K562 (cell line): Measurements from ENCODE around the gene P4HB. TPM values are rescaled to one million over a fixed set of nuclear protein-coding genes. Genes with fewer than 3 reads are reported as not detected.

Experiments
- CBX3 ChIP-seq, 2 experiments: IDR thresholded peaks; 1 replicate in 1 of 2; 2 replicates in 1 of 2; pipeline ENCODE4 v1.6.1; 2012; ENCODE audit warnings: inconsistent platforms in 2 of 2, low read length in 2 of 2, borderline replicate concordance in 1 of 2, control low read depth in 1 of 2
- CCNT2 ChIP-seq: IDR thresholded peaks from 2 replicates; pipeline ENCODE4 v1.6.1; 2011; ENCODE audit warnings: borderline replicate concordance, low read depth, mild to moderate bottlenecking, moderate library complexity, mixed read lengths, low read length; ENCODE audit not compliant: insufficient read length; ENCODE audit errors: extremely low read depth
- E2F5 ChIP-seq: sonication (generic); formaldehyde crosslinking; IDR thresholded peaks from 2 replicates; pipeline ENCODE4 v1.8.0; 2022; ENCODE audit warnings: mild to moderate bottlenecking, missing genetic modification reagents
- MXI1 ChIP-seq: IDR thresholded peaks from 2 replicates; pipeline ENCODE4 v1.6.1; 2011; ENCODE audit warnings: low read depth, mild to moderate bottlenecking, improper control_type of control experiment, low read length
- RBM22 ChIP-seq: fragments of 200-400 bp; formaldehyde crosslinking; IDR thresholded peaks from 2 replicates; pipeline ENCODE4 v1.6.1; 2018; ENCODE audit warnings: low read length, low read depth; ENCODE audit not compliant: poor library complexity, severe bottlenecking
- RFX5 ChIP-seq: IDR thresholded peaks from 2 replicates; pipeline ENCODE4 v1.6.1; 2011; ENCODE audit warnings: low read depth, mild to moderate bottlenecking, improper control_type of control experiment, low read length
- SAFB ChIP-seq: fragments of 200-400 bp; formaldehyde crosslinking; IDR thresholded peaks from 2 replicates; pipeline ENCODE4 v1.6.1; 2017; ENCODE audit warnings: low read depth, low read length, borderline replicate concordance
- TCF7 ChIP-seq: sonication (generic); IDR thresholded peaks from 2 replicates; pipeline ENCODE4 v1.6.1; 2016; ENCODE audit warnings: antibody characterized with exemption, borderline replicate concordance
- U2AF1 ChIP-seq: fragments of 200-400 bp; formaldehyde crosslinking; optimal IDR thresholded peaks from 2 replicates; pipeline ENCODE3; 2017; ENCODE audit warnings: mild to moderate bottlenecking, low read depth, low read length, moderate library complexity
- ZFP36 ChIP-seq: fragments of 150-350 bp; IDR thresholded peaks from 2 replicates; pipeline ENCODE4 v1.6.1; 2018; ENCODE audit warnings: low read length, low read depth; ENCODE audit not compliant: partially characterized antibody
- ZNF253 ChIP-seq: fragments of 250-450 bp; sonication (Bioruptor Pico); conservative IDR thresholded peaks from 2 replicates; pipeline ENCODE4 v1.6.1; 2021; ENCODE audit warnings: mild to moderate bottlenecking
- ZNF830 ChIP-seq: fragments of 250-450 bp; sonication (Bioruptor Pico); IDR thresholded peaks from 2 replicates; pipeline ENCODE4 v1.5.0; 2021; ENCODE audit warnings: mild to moderate bottlenecking
- polyA plus RNA-seq, 8 experiments: library from polyadenylated mRNA; depleted of rRNA in 4 of 8; stranded (reverse) in 5 of 8; unstranded in 3 of 8; fragments of >200 nt; fragmentation: Nextera tagmentation in 2 of 8; fragmentation: Illumina TruSeq in 1 of 8; extraction: Ambion mirVana in 2 of 8; extraction: Trizol in 1 of 8; gene quantifications; 2 replicates each; pipeline versions ENCODE4 v1.2.1 to v1.2.3, GENCODE V29; 2011 to 2014; ENCODE audit warnings: inconsistent platforms in 1 of 8, missing spikeins in 1 of 8
- total RNA-seq, 7 experiments: library from RNA; depleted of rRNA in 6 of 7; stranded (reverse); fragments of >200 nt in 6 of 7; fragmentation: Illumina TruSeq in 2 of 7; extraction: Trizol in 2 of 7; gene quantifications; 2 replicates each; pipeline versions ENCODE4 v1.2.1 to v1.2.3, GENCODE V29; 2011 to 2021; ENCODE audit warnings: low replicate concordance in 1 of 7
- TF ChIP-seq, protein P1 (sequence below): fragments of 450-650 bp; formaldehyde crosslinking; conservative IDR thresholded peaks from 2 replicates; pipeline ENCODE4 v1.4.0; 2022; ENCODE audit warnings: mild to moderate bottlenecking, missing genetic modification characterization
- TF ChIP-seq, protein P2 (sequence below), 3 experiments: IDR thresholded peaks in 2 of 3; conservative IDR thresholded peaks in 1 of 3; 2 replicates each; pipeline ENCODE4 v1.5.1; 2011 to 2012; ENCODE audit warnings: low read length in 3 of 3, mild to moderate bottlenecking in 3 of 3, control low read depth in 2 of 3, improper control_type of control experiment in 1 of 3, inconsistent platforms in 1 of 3, low read depth in 1 of 3, mixed read lengths in 1 of 3, moderate library complexity in 1 of 3; ENCODE audit not compliant: insufficient read depth in 2 of 3
- TF ChIP-seq, protein P3 (sequence below): sonication (generic); formaldehyde crosslinking; IDR thresholded peaks from 2 replicates; pipeline ENCODE4 v1.8.1; 2023; ENCODE audit warnings: mild to moderate bottlenecking, missing genetic modification reagents
- TF ChIP-seq, protein P4 (sequence below): sonication (generic); formaldehyde crosslinking; IDR thresholded peaks from 2 replicates; pipeline ENCODE4 v1.8.0; 2022; ENCODE audit warnings: mild to moderate bottlenecking, missing genetic modification reagents, borderline replicate concordance
- TF ChIP-seq, protein P5 (sequence below): sonication (generic); formaldehyde crosslinking; IDR thresholded peaks from 2 replicates; pipeline ENCODE4 v1.9.0; 2022; ENCODE audit warnings: mild to moderate bottlenecking, missing genetic modification reagents

The P4HB gene
- total and polyA plus RNA-seq, 9 of the 15 experiments (the other 6 are each of a cell fraction or from before 2014, with no cell fraction given) = 4.4 to 645 (median 325) TPM

- TF ChIP-seq, protein P1, sequence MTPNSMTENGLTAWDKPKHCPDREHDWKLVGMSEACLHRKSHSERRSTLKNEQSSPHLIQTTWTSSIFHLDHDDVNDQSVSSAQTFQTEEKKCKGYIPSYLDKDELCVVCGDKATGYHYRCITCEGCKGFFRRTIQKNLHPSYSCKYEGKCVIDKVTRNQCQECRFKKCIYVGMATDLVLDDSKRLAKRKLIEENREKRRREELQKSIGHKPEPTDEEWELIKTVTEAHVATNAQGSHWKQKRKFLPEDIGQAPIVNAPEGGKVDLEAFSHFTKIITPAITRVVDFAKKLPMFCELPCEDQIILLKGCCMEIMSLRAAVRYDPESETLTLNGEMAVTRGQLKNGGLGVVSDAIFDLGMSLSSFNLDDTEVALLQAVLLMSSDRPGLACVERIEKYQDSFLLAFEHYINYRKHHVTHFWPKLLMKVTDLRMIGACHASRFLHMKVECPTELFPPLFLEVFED (CRISPR knock-in tag) = no peak
- TF ChIP-seq CCNT2 = peak; percentile 27
- no peak for TF ChIP-seq RFX5
- TF ChIP-seq TCF7 = no peak
- peak; percentile 89 for TF ChIP-seq RBM22
- no peak for TF ChIP-seq MXI1
- TF ChIP-seq ZFP36 = no peak
- no peak for TF ChIP-seq ZNF830 (CRISPR knock-in tag)
- TF ChIP-seq CBX3 (IDR thresholded peaks at IDR 0.05; ENCODE audit: borderline replicate concordance in 1 of 2, low read length in 2 of 2) = no peak
- TF ChIP-seq, protein P2, sequence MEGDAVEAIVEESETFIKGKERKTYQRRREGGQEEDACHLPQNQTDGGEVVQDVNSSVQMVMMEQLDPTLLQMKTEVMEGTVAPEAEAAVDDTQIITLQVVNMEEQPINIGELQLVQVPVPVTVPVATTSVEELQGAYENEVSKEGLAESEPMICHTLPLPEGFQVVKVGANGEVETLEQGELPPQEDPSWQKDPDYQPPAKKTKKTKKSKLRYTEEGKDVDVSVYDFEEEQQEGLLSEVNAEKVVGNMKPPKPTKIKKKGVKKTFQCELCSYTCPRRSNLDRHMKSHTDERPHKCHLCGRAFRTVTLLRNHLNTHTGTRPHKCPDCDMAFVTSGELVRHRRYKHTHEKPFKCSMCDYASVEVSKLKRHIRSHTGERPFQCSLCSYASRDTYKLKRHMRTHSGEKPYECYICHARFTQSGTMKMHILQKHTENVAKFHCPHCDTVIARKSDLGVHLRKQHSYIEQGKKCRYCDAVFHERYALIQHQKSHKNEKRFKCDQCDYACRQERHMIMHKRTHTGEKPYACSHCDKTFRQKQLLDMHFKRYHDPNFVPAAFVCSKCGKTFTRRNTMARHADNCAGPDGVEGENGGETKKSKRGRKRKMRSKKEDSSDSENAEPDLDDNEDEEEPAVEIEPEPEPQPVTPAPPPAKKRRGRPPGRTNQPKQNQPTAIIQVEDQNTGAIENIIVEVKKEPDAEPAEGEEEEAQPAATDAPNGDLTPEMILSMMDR (IDR thresholded peaks at IDR 0.05 in 2 of 3, conservative IDR thresholded peaks at IDR 0.05 in 1 of 3; ENCODE audit: insufficient read depth in 2 of 3, low read depth in 1 of 3, low read length in 3 of 3) = peak; percentile 74 to 93 (median 90)
- TF ChIP-seq, protein P3, sequence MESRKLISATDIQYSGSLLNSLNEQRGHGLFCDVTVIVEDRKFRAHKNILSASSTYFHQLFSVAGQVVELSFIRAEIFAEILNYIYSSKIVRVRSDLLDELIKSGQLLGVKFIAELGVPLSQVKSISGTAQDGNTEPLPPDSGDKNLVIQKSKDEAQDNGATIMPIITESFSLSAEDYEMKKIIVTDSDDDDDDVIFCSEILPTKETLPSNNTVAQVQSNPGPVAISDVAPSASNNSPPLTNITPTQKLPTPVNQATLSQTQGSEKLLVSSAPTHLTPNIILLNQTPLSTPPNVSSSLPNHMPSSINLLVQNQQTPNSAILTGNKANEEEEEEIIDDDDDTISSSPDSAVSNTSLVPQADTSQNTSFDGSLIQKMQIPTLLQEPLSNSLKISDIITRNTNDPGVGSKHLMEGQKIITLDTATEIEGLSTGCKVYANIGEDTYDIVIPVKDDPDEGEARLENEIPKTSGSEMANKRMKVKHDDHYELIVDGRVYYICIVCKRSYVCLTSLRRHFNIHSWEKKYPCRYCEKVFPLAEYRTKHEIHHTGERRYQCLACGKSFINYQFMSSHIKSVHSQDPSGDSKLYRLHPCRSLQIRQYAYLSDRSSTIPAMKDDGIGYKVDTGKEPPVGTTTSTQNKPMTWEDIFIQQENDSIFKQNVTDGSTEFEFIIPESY (CRISPR knock-in tag) = no peak
- no peak for TF ChIP-seq U2AF1
- TF ChIP-seq SAFB = peak; percentile 42; the same call in 1 of the 2 replicates
- no peak for TF ChIP-seq ZNF253 (CRISPR knock-in tag)
- TF ChIP-seq E2F5 (CRISPR knock-in tag) = no peak
- TF ChIP-seq, protein P4, sequence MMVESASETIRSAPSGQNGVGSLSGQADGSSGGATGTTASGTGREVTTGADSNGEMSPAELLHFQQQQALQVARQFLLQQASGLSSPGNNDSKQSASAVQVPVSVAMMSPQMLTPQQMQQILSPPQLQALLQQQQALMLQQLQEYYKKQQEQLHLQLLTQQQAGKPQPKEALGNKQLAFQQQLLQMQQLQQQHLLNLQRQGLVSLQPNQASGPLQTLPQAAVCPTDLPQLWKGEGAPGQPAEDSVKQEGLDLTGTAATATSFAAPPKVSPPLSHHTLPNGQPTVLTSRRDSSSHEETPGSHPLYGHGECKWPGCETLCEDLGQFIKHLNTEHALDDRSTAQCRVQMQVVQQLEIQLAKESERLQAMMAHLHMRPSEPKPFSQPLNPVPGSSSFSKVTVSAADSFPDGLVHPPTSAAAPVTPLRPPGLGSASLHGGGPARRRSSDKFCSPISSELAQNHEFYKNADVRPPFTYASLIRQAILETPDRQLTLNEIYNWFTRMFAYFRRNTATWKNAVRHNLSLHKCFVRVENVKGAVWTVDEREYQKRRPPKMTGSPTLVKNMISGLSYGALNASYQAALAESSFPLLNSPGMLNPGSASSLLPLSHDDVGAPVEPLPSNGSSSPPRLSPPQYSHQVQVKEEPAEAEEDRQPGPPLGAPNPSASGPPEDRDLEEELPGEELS = no peak
- TF ChIP-seq, protein P5, sequence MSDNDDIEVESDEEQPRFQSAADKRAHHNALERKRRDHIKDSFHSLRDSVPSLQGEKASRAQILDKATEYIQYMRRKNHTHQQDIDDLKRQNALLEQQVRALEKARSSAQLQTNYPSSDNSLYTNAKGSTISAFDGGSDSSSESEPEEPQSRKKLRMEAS (CRISPR knock-in tag) = peak; percentile 41
Measured at GRCh38 chr17:81869221-81870130, 9.1 kb upstream of the P4HB start (continued).
